GM18517 (cell line): ENCODE data around the gene CAMKMT.

Source experiments
- ATAC-seq: cut with Tn5 transposase; IDR thresholded peaks from one replicate; pipeline ENCODE4 v1.9.1; 2021; ENCODE audit warnings: mild to moderate bottlenecking, moderate library complexity; ENCODE audit not compliant: unreplicated experiment

The CAMKMT gene

GRCh38 chr2:44442019-44442418 is 80.3 kb downstream of the CAMKMT start:
- ATAC-seq: no peak

DNA sequence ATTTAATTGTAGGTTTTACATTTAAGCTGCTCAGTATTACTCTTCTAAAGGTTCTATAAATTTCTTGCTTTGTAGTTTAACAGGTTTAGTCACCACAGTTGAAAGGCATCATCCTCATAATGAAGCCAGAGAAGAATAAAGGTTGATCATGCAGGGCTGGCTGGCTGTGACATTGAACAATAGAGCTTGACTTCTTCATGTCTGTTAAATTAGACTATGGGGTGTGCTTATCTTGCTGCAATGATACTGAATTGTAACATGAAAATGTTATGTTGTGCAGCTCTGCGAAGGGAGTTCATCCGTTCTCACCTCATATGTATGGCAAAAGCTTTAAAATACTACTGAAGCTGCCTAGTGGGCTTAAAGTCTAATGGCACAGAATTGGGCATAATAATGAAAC is 81.8 kb downstream of the CAMKMT start:
- no peak for ATAC-seq

GRCh38 chr2:44444881-44445280 is 83.1 kb downstream of the CAMKMT start:
- ATAC-seq: no peak

GRCh38 chr2:44448860-44449527 is 87.2 kb downstream of the CAMKMT start:
- no peak for ATAC-seq

DNA sequence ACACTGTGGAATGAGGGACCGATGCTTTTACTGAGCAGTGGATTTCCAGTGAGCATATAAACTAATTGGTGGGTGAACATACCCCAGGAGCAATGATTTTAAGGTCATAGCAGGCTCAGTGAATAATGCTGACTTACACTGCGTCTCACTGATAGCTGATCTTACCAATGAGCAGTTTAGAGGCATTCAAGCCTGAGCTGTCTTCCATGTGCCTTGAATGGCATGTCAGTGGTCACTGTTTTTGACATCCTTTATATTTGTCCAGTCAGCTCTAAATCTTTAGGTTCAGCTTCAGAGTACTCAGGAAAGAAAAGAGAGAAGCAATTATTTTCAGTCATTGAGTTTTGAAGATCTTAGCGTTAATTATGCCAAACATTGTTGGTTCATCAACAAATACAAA is 88.3 kb downstream of the CAMKMT start:
- no peak for ATAC-seq

GRCh38 chr2:44450806-44451205 is 89.1 kb downstream of the CAMKMT start:
- no peak for ATAC-seq

- ATAC-seq: no peak
Measured at GRCh38 chr2:44452069-44452583, 90.4 kb downstream of the CAMKMT start.

- ATAC-seq: no peak
Measured at GRCh38 chr2:44453259-44453658, 91.5 kb downstream of the CAMKMT start.

DNA sequence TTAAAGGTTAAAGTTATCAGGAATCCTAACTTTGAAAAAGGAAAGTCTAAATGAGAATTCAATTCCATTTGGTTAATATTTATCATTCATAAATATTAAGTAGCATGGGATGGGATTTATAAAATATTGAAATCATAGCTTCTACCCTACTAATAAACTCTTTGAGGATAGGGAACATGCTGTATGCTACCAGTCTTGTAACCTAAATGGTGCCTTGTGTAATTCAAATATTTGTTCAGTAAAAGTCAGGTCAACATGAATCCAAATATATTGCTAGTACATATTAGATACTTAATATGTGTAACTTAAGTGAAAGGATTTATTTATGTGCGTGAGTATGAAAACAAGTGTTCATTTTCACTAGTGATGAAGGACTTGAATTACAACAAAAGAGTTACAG is 94.1 kb downstream of the CAMKMT start:
- no peak for ATAC-seq

DNA sequence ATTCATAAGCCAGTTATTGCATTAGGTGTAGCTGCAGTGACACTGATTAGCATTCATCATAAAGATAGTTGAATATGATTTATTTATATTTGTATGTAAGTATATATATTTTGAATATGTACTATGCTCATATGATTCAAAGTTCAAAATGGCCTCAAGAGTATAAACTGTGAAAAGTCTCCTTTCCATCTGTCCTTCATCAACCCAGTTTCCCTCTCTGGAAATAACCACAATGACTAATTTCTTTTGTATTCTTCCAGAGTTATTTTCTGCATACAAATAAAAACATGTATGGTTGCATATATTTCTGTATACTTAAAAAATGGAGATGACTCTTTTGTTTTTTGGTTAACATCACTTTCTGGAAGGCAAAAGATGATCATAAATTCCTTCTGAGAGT is 95.2 kb downstream of the CAMKMT start:
- ATAC-seq: no peak

- ATAC-seq: no peak
Measured at GRCh38 chr2:44459739-44460138, 98.0 kb downstream of the CAMKMT start.

DNA sequence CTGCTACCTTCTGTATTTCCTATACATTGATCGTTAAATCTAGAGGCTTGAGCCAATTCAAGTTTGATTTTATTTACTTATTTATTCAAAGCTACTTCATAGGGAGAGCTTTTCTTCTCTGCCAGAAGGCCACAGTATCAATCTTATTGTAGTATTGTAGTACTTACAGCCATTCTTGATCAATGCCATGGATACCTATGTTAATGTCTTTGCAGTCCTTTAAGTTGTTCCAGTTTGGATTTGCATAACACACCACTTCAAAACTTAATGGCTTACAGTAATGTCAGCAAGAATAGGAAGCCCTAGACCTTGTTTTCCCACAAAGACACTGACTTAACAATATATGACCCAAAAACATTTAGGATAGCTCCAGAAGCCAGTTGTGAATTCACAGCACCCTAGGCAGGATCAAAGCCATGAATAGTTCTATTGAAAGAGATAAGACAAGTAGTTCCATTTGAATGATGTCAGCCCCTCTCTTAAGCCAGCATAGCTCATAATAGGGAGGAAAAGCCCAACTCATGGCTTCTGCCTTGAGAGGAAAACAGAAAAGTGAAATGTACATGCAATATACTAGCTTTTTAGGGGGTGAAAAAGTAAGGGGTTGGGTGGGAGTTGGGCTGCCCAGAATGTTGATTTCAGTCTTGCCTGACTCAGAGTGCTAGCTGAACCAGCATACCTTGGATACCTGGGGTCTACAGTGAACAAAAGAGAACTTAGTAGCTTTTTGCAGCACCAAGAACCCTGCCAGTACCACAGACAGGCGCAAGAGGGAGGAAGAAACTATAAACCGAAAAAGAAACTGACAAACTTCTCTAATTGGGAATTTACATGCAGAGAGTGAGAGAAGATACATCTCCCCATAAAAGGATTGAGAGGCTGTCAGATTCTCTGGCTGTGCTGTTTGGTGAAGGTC is 101.4 kb downstream of the CAMKMT start:
- ATAC-seq: no peak

- ATAC-seq: no peak
Measured at GRCh38 chr2:44464437-44464836, 102.7 kb downstream of the CAMKMT start.

DNA sequence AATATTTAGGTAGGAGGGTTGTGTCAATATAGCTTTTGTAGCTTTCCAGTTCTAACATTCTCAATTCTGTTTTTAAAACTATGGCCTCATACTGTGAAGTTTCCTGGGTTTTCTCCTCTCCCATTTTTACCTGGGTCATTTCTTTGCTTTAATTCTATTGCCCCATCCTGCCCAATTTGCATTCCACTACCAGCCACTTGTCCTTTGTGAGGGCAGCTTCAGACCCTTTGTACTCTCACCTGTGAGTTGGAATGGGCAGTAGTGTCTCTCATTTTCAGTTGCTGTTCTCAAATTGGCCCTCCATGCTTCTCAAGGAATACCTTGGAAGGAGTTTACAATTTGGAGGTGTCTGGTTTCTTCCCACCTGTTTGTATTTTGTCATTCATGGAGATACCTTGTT is 108.4 kb downstream of the CAMKMT start:
- no peak for ATAC-seq

GRCh38 chr2:44477657-44478414 is 116.1 kb downstream of the CAMKMT start:
- no peak for ATAC-seq

DNA sequence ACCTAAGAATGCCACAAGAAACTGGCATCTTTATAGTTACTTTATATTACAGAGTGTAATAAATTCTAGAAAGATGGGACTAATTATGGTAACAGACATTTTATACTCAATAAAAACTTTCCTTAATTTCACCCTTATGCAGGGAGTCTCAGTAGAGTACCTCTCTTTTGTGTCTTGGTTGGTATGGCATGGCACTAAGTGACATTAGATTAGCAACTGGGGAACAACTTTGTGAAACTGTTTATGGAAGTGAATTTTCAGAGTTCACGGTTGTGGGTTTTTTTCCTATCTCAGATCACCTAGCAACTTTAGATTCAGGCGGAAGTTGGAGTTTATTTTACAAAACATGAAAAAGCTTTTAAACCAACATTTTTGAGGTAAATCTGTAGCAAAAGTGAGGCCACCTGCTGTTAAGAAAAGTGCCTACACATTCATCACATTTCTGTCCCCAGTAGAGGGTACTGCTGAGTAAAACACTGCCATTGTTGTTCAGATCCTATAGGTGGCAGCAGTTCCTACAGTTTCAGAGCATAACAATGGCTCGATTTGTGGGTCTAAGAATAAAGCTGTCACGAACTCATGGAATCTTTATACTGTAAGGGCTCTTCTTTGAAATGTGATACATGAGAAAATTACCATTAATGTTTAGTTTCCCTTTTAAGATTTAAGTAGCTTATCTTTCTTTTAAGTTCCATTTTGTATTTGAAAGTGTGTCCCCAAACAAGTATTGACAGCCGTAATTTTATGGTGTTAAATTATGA is 117.6 kb downstream of the CAMKMT start:
- ATAC-seq: peak; percentile 95

DNA sequence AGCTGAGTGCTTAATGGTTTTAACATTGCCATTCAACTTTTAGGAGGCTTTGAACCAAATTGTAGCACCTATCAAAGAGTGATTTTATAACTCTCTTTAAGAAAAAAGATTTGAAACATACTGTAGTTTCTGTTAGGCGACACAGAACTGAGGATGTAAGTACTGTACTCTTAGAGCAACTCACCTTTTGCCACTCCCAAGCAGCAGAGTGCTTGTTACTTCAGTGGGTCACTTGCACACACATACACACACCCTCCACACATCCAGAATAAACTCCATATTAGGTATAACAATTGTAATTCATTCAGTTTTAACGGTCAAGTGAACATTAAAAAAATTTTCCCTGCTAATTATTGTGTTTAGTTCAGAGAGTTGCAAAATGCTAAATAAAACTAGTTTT is 118.3 kb downstream of the CAMKMT start:
- ATAC-seq: no peak

DNA sequence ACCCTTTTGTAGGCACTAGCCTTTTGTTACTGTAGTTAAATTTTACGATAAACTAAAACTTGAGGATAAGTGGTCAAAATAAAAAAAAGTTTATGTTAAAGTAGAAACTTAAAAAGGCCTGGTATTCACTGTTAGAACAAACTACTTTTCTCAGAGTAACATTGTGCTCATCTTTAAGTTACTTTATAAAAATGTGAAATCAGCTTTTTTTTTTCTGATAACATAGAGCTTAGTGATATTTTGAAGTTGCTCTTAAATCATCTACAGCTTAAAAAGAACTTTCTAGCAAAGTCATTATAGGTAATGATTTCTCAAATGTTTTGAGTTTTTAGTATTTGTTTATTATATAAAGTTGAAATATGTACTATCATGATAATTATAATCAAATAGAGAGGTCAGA is 125.3 kb downstream of the CAMKMT start:
- no peak for ATAC-seq

DNA sequence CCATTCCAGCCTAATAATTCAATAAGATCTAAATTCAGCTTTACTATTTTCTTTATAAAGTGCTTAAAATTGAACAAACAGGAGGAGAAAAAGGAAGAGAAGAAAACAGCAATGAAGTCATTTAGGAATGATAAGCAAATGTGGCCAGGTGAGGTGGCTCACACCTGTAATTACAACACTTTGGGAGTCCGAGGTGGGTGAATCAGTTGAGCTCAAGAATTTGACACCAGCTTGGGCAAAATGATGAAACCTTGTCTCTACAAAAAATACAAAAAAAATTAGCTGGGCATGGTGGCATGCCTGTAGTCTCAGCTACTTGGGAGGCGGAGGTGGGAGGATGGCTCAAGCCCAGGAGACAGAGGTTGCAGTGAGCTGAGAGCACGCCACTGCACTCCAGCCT is 129.0 kb downstream of the CAMKMT start:
- no peak for ATAC-seq

- ATAC-seq: no peak
Measured at GRCh38 chr2:44494006-44494405, 132.3 kb downstream of the CAMKMT start.

DNA sequence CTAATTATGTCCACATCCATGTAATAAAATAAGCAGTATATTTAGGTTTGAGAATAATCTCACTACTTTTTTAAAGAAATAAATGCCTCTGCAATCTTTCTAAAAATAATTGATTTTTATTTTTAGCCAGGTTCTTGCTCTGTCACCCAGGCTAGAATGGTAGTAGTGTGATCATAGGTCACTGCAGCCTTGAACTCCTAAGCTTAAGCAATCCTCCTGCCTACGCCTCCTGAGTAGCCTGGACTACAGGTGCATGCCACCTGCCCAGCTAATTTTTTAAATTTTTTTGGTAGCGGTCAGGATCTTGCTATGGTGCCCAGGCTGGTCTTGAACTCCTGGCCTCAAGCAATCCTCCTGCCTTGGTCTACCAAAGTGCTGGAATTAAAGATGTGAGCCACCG is 133.3 kb downstream of the CAMKMT start:
- no peak for ATAC-seq
